DOHH2 (cell line): ENCODE results near the gene SLC44A1.

Source experiments
- CTCF ChIP-seq: fragments of 200-600 bp; sonication (generic); IDR thresholded peaks from one replicate; pipeline ENCODE4 v1.5.1; 2014; ENCODE audit warnings: antibody characterized with exemption, mild to moderate bottlenecking, low read depth, low read length; ENCODE audit not compliant: poor library complexity, severe bottlenecking
- EZH2phosphoT487 ChIP-seq: fragments of 200-600 bp; sonication (generic); IDR thresholded peaks from 2 replicates; pipeline ENCODE4 v1.6.1; 2017; ENCODE audit warnings: borderline replicate concordance, mild to moderate bottlenecking, antibody characterized with exemption, low read length, moderate library complexity, mixed read lengths

- no peak for TF ChIP-seq CTCF
- TF ChIP-seq EZH2phosphoT487 = no peak
Measured at GRCh38 chr9:105346273-105346672, 101.8 kb downstream of the SLC44A1 start.
